HEK293 (cell line): ENCODE data around the gene PAQR8.

Source experiments
- MZF1 ChIP-seq: fragments of 450-650 bp; formaldehyde crosslinking; IDR thresholded peaks from 2 replicates; pipeline ENCODE4 v1.5.1; 2017; ENCODE audit warnings: missing biosample characterization, missing genetic modification characterization, borderline replicate concordance
- ZNF629 ChIP-seq: fragments of 450-650 bp; formaldehyde crosslinking; IDR thresholded peaks from 2 replicates; pipeline ENCODE4 v1.5.1; 2017; ENCODE audit warnings: missing biosample characterization, missing genetic modification characterization
- TF ChIP-seq, protein P1 (sequence below): fragments of 450-650 bp; formaldehyde crosslinking; IDR thresholded peaks from 2 replicates; pipeline ENCODE4 v1.5.1; 2017; ENCODE audit warnings: missing biosample characterization, missing genetic modification characterization
- TF ChIP-seq, protein P2 (sequence below): fragments of 450-650 bp; formaldehyde crosslinking; IDR thresholded peaks from 2 replicates; pipeline ENCODE4 v1.5.1; 2016; ENCODE audit warnings: missing biosample characterization, missing genetic modification characterization
- TF ChIP-seq, protein P3 (sequence below): fragments of 450-650 bp; formaldehyde crosslinking; IDR thresholded peaks from 2 replicates; pipeline ENCODE4 v1.5.1; 2016; ENCODE audit warnings: missing biosample characterization, missing genetic modification characterization
- TF ChIP-seq, protein P4 (sequence below): fragments of 450-650 bp; formaldehyde crosslinking; IDR thresholded peaks from 2 replicates; pipeline ENCODE4 v1.5.1; 2016; ENCODE audit warnings: missing biosample characterization, missing genetic modification characterization

DNA sequence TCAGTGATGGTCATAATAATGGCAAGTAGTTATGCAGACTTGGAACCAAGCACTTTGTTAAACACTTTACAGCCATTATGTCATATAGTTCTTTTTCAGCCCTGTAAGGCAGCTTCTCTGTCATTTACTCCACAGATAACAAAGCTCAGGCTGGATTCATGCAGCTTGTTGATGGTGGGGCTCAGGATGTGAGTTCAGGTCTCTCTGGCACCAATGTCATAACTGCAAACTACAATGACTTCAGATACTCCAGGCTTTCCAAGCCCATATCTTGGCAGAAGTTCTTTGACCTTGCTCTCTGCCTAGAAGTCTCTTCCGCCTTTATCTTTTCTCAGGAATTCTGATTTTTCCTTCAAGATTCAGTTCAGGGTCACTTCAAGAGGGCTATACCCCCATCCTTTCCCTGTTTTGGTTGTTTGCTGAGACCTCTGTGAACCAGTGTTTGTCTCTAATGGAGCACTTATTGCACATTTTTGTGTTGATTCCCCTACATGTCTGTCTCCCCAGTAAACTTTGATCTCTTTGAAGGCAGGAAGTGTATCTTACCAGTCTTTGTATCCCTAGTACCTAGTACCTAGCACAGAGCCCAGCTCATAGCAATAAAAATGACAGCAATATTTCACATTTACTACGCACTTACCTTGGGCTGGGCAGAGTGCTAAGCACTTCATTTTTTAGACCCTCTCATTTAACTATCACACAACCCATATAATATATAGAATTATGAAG, 38.5 kb downstream of the PAQR8 start:
- TF ChIP-seq, protein P1, sequence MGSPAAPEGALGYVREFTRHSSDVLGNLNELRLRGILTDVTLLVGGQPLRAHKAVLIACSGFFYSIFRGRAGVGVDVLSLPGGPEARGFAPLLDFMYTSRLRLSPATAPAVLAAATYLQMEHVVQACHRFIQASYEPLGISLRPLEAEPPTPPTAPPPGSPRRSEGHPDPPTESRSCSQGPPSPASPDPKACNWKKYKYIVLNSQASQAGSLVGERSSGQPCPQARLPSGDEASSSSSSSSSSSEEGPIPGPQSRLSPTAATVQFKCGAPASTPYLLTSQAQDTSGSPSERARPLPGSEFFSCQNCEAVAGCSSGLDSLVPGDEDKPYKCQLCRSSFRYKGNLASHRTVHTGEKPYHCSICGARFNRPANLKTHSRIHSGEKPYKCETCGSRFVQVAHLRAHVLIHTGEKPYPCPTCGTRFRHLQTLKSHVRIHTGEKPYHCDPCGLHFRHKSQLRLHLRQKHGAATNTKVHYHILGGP = no peak
- TF ChIP-seq, protein P2, sequence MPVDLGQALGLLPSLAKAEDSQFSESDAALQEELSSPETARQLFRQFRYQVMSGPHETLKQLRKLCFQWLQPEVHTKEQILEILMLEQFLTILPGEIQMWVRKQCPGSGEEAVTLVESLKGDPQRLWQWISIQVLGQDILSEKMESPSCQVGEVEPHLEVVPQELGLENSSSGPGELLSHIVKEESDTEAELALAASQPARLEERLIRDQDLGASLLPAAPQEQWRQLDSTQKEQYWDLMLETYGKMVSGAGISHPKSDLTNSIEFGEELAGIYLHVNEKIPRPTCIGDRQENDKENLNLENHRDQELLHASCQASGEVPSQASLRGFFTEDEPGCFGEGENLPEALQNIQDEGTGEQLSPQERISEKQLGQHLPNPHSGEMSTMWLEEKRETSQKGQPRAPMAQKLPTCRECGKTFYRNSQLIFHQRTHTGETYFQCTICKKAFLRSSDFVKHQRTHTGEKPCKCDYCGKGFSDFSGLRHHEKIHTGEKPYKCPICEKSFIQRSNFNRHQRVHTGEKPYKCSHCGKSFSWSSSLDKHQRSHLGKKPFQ (tag by site-specific recombination) = no peak
- TF ChIP-seq MZF1 (tag by site-specific recombination) (no peak), ZNF629 (tag by site-specific recombination) (no peak)
- TF ChIP-seq, protein P3, sequence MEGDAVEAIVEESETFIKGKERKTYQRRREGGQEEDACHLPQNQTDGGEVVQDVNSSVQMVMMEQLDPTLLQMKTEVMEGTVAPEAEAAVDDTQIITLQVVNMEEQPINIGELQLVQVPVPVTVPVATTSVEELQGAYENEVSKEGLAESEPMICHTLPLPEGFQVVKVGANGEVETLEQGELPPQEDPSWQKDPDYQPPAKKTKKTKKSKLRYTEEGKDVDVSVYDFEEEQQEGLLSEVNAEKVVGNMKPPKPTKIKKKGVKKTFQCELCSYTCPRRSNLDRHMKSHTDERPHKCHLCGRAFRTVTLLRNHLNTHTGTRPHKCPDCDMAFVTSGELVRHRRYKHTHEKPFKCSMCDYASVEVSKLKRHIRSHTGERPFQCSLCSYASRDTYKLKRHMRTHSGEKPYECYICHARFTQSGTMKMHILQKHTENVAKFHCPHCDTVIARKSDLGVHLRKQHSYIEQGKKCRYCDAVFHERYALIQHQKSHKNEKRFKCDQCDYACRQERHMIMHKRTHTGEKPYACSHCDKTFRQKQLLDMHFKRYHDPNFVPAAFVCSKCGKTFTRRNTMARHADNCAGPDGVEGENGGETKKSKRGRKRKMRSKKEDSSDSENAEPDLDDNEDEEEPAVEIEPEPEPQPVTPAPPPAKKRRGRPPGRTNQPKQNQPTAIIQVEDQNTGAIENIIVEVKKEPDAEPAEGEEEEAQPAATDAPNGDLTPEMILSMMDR (tag by site-specific recombination) = no peak
- TF ChIP-seq, protein P4, sequence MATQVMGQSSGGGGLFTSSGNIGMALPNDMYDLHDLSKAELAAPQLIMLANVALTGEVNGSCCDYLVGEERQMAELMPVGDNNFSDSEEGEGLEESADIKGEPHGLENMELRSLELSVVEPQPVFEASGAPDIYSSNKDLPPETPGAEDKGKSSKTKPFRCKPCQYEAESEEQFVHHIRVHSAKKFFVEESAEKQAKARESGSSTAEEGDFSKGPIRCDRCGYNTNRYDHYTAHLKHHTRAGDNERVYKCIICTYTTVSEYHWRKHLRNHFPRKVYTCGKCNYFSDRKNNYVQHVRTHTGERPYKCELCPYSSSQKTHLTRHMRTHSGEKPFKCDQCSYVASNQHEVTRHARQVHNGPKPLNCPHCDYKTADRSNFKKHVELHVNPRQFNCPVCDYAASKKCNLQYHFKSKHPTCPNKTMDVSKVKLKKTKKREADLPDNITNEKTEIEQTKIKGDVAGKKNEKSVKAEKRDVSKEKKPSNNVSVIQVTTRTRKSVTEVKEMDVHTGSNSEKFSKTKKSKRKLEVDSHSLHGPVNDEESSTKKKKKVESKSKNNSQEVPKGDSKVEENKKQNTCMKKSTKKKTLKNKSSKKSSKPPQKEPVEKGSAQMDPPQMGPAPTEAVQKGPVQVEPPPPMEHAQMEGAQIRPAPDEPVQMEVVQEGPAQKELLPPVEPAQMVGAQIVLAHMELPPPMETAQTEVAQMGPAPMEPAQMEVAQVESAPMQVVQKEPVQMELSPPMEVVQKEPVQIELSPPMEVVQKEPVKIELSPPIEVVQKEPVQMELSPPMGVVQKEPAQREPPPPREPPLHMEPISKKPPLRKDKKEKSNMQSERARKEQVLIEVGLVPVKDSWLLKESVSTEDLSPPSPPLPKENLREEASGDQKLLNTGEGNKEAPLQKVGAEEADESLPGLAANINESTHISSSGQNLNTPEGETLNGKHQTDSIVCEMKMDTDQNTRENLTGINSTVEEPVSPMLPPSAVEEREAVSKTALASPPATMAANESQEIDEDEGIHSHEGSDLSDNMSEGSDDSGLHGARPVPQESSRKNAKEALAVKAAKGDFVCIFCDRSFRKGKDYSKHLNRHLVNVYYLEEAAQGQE (tag by site-specific recombination) = no peak
